HG03571 (cell line): ENCODE data around the gene CHSY3.

ENCODE experiments used
- ATAC-seq: cut with Tn5 transposase; IDR thresholded peaks from one replicate; pipeline ENCODE4 v1.9.1; 2021; ENCODE audit not compliant: unreplicated experiment

Gene CHSY3

GRCh38 chr5:130021876-130022275 lies 117.6 kb downstream of the CHSY3 start:
- no peak for ATAC-seq

- no peak for ATAC-seq
These were observed 119.3 kb downstream of the CHSY3 start for GRCh38 chr5:130023604-130024003.

GRCh38 chr5:130024006-130024405 lies 119.7 kb downstream of the CHSY3 start:
- ATAC-seq: no peak

- ATAC-seq: no peak
These were observed 121.2 kb downstream of the CHSY3 start for GRCh38 chr5:130025511-130025910.

- no peak for ATAC-seq
These were observed 128.5 kb downstream of the CHSY3 start for GRCh38 chr5:130032807-130033206.

GRCh38 chr5:130034566-130035210 lies 130.4 kb downstream of the CHSY3 start:
- ATAC-seq: no peak

GRCh38 chr5:130035388-130035787 lies 131.1 kb downstream of the CHSY3 start:
- no peak for ATAC-seq

- ATAC-seq: no peak
These were observed 133.6 kb downstream of the CHSY3 start for GRCh38 chr5:130037905-130038304.

GRCh38 chr5:130043834-130044233 lies 139.6 kb downstream of the CHSY3 start:
- ATAC-seq: no peak

GRCh38 chr5:130045334-130045733 lies 141.1 kb downstream of the CHSY3 start:
- no peak for ATAC-seq

- no peak for ATAC-seq
These were observed 146.3 kb downstream of the CHSY3 start for GRCh38 chr5:130050585-130050984.

- ATAC-seq: no peak
These were observed 148.5 kb downstream of the CHSY3 start for GRCh38 chr5:130052752-130053151.

GRCh38 chr5:130055572-130055971 lies 151.3 kb downstream of the CHSY3 start:
- ATAC-seq: no peak

- no peak for ATAC-seq
These were observed 157.5 kb downstream of the CHSY3 start for GRCh38 chr5:130061746-130062145.

- no peak for ATAC-seq
These were observed 159.3 kb downstream of the CHSY3 start for GRCh38 chr5:130063603-130064002.

GRCh38 chr5:130064484-130064883 lies 160.2 kb downstream of the CHSY3 start:
- ATAC-seq: no peak

GRCh38 chr5:130065617-130066016 lies 161.4 kb downstream of the CHSY3 start:
- no peak for ATAC-seq

- no peak for ATAC-seq
These were observed 162.4 kb downstream of the CHSY3 start for GRCh38 chr5:130066644-130067043.

- no peak for ATAC-seq
These were observed 163.1 kb downstream of the CHSY3 start for GRCh38 chr5:130067364-130067763.

- no peak for ATAC-seq
These were observed 163.8 kb downstream of the CHSY3 start for GRCh38 chr5:130068101-130068500.

GRCh38 chr5:130068988-130069387 lies 164.7 kb downstream of the CHSY3 start:
- ATAC-seq: no peak

- ATAC-seq: no peak
These were observed 170.6 kb downstream of the CHSY3 start for GRCh38 chr5:130074820-130075219.

- ATAC-seq: no peak
These were observed 172.7 kb downstream of the CHSY3 start for GRCh38 chr5:130077007-130077406.
